Astrocyte of the cerebellum (primary cell): ENCODE measurements around the gene ARID4B.
"Not testable (repeated sequence)": the region's sequence is repeated elsewhere in the genome, so short reads cannot be mapped to it uniquely, and the experiment has no call there.

ENCODE experiments used
- DNase-seq: peaks from one replicate; pipeline ENCODE4 v3.0.0-alpha.2; 2011; ENCODE audit warnings: low read depth
- H3K4me3 ChIP-seq: 2 replicates; pipeline ENCODE4 v1.5.1; 2011; ENCODE audit warnings: mild to moderate bottlenecking, low read depth, low read length, moderate library complexity
- CTCF ChIP-seq: IDR thresholded peaks from 2 replicates; pipeline ENCODE4 v1.5.1; 2012; ENCODE audit warnings: low read length, low read depth, moderate library complexity, mild to moderate bottlenecking; ENCODE audit errors: missing control alignments
- in situ Hi-C: cut with HindIII; loops from 2 replicates; pipeline ENCODE4 v1.10.0; 2017; ENCODE audit warnings: low sequenced_read_pairs

Gene ARID4B

GRCh38 chr1:235272851-235273250, 55.1 kb downstream of the ARID4B start:
- no peak for DNase-seq
- no peak for TF ChIP-seq CTCF
- in situ Hi-C loops = no loop called here
- no peak overlapping the region for H3K4me3 ChIP-seq

DNA sequence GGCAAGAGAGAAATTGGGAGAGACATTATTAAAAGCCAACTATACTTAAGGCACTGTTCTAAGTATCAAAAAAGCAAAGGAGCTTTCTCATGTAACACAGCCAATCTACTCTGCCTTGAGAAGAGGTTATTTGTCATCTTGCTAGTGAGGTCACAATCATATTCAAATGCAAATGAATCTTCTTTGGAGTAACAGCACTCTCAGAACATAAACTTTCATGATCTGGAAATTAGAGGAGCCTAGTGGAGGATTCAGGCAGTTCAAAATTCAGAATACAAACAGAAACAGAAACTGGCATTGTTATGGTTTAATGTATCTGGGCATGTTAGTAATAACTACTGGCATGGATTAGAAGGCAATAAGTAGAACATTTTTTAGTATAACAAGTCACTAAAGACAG, 57.4 kb downstream of the ARID4B start:
- no peak overlapping the region for H3K4me3 ChIP-seq
- DNase-seq = peak; percentile 69
- peak; percentile 25 for TF ChIP-seq CTCF

DNA sequence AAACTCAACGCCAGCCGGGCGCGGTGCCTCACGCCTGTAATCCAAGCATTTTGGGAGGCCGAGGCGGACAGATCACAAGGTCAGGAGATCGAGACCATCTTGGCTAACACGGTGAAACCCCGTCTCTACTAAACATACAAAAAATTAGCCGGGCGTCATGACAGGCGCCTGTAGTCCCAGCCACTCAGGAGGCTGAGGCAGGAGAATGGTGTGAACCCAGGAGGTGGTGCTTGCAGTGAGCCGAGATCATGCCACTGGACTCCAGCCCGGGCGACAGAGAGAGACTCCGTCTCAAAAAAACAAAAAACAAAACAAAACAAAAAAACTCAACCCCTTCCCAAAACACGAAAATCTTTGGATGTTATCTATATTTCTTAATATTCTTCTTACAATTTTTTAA, 58.0 kb downstream of the ARID4B start:
- in situ Hi-C loops, DNase-seq, H3K4me3 ChIP-seq: not testable (repeated sequence)

More for the DNA sequence above, 57.4 kb downstream of the ARID4B start:
- in situ Hi-C loops = no loop called here

GRCh38 chr1:235268379-235269125, 59.4 kb downstream of the ARID4B start:
- TF ChIP-seq CTCF = no peak
- no peak for DNase-seq
- H3K4me3 ChIP-seq = no peak overlapping the region
- in situ Hi-C loops = no loop called here

- H3K4me3 ChIP-seq = no peak overlapping the region
- TF ChIP-seq CTCF = no peak
- no peak for DNase-seq
- in situ Hi-C loops = no loop called here
Observed at GRCh38 chr1:235266967-235267366, 61.0 kb downstream of the ARID4B start.

- H3K4me3 ChIP-seq = no peak overlapping the region
- no peak for DNase-seq
- TF ChIP-seq CTCF = no peak
- in situ Hi-C loops = no loop called here
Observed at GRCh38 chr1:235266325-235266724, 61.7 kb downstream of the ARID4B start.

DNA sequence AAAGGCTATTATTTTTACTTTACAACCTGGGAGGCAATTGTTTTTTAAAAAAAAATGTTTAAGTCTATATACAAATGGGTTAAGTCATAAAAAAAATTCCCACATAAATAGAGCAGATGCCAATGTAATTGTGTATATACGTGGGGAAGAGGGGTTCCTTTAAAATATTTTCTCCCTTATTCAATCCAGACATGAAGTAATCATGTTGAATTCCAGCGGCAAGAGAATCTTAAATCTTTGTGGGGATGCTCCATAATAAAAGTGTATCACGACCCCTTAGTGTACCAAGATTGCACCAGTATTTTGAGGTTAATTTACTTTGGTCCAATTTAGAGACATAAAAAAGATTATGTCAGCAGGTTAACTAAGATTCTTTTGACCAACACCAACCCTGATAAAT, 62.1 kb downstream of the ARID4B start:
- DNase-seq = no peak
- no peak for TF ChIP-seq CTCF
- in situ Hi-C loops = no loop called here

More for the DNA sequence above, 62.1 kb downstream of the ARID4B start:
- H3K4me3 ChIP-seq = no peak overlapping the region
